Measurements from ENCODE around the gene SEPTIN8.

SEPTIN8 gene

GRCh38 chr5:132825033-132825833 lies 48.2 kb upstream of the SEPTIN8 start:
- H3K4me1 ChIP-seq (ENCODE audit: insufficient read depth, low read length, poor library complexity, severe bottlenecking): no peaks in the 10 kb centered on the region
- no peaks in the 10 kb centered on the region for H3K9me2 ChIP-seq (replicated peaks; ENCODE audit: low read depth, low read length)
- H3K79me2 ChIP-seq (ENCODE audit: insufficient read depth, low read length): no peaks in the 10 kb centered on the region
- H3F3A ChIP-seq (ENCODE audit: low read depth): no peaks in the 10 kb centered on the region
- no peaks in the 10 kb centered on the region for H4K20me1 ChIP-seq (ENCODE audit: insufficient read depth, low read length, poor library complexity, severe bottlenecking)
- no peaks in the 10 kb centered on the region for H3K36me3 ChIP-seq (ENCODE audit: insufficient read depth, low read length)
- H3K9me3 ChIP-seq (ENCODE audit: insufficient read depth, low read depth, low read length): no peaks in the 10 kb centered on the region
- no peak overlapping the region for H3K9ac ChIP-seq (ENCODE audit: low read depth, low read length, poor library complexity, severe bottlenecking)
- H3K4me2 ChIP-seq (ENCODE audit: low read depth, low read length, poor library complexity, severe bottlenecking): no peak overlapping the region
- no peaks in the 10 kb centered on the region for H3K27me3 ChIP-seq (ENCODE audit: insufficient read depth, low read length, poor library complexity, severe bottlenecking)
- H2AFZ ChIP-seq (ENCODE audit: low read length): no peak overlapping the region
- TF ChIP-seq EZH2phosphoT487 (IDR thresholded peaks at IDR 0.05; ENCODE audit: borderline replicate concordance): no peak
- no peak overlapping the region for H3K4me3 ChIP-seq (ENCODE audit: low read length, poor library complexity, severe bottlenecking)

DNA sequence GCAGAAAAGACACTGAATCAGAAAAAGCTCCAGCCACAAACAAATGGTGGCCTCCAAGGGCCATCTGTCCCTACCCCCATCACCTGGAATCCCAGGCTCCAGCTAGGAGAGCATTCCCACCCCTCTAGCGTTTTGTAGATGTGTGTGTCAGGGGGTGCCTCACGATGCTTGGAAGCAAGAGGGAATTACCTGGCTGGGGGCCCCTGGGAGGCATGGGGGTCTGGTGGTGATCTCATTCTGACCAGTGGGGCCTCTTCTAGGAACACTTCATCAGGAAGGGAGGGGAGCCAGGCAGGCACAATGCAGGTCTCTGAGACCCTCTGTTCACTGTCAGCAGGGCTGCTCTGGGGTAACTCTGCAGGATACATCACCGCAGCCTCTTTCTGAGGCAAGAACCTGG lies 47.4 kb upstream of the SEPTIN8 start:
- no peaks in the 10 kb centered on the region for H3K9me3 ChIP-seq (ENCODE audit: insufficient read depth, low read depth, low read length)
- no peak overlapping the region for H3K9ac ChIP-seq (ENCODE audit: low read depth, low read length, poor library complexity, severe bottlenecking)
- H3K4me2 ChIP-seq (ENCODE audit: low read depth, low read length, poor library complexity, severe bottlenecking): no peak overlapping the region
- H3K4me1 ChIP-seq (ENCODE audit: insufficient read depth, low read length, poor library complexity, severe bottlenecking): no peaks in the 10 kb centered on the region
- H3K4me3 ChIP-seq (ENCODE audit: low read length, poor library complexity, severe bottlenecking): no peak overlapping the region
- no peaks in the 10 kb centered on the region for H3K36me3 ChIP-seq (ENCODE audit: insufficient read depth, low read length)
- no peaks in the 10 kb centered on the region for H4K20me1 ChIP-seq (ENCODE audit: insufficient read depth, low read length, poor library complexity, severe bottlenecking)
- no peaks in the 10 kb centered on the region for H3K79me2 ChIP-seq (ENCODE audit: insufficient read depth, low read length)
- no peaks in the 10 kb centered on the region for H3F3A ChIP-seq (ENCODE audit: low read depth)
- no peaks in the 10 kb centered on the region for H3K9me2 ChIP-seq (replicated peaks; ENCODE audit: low read depth, low read length)
- TF ChIP-seq CTCF (conservative IDR thresholded peaks at IDR 0.05; ENCODE audit: low read length) (no peak), EZH2phosphoT487 (IDR thresholded peaks at IDR 0.05; ENCODE audit: borderline replicate concordance) (no peak)
- no peaks in the 10 kb centered on the region for H3K27me3 ChIP-seq (ENCODE audit: insufficient read depth, low read length, poor library complexity, severe bottlenecking)
- no peak overlapping the region for H2AFZ ChIP-seq (ENCODE audit: low read length)

GRCh38 chr5:132823481-132824050 lies 46.5 kb upstream of the SEPTIN8 start:
- Histone ChIP-seq H3K9ac (ENCODE audit: low read depth, low read length, poor library complexity, severe bottlenecking) (no peak overlapping the region), H4K20me1 (ENCODE audit: insufficient read depth, low read length, poor library complexity, severe bottlenecking) (no peaks in the 10 kb centered on the region), H3K9me3 (ENCODE audit: insufficient read depth, low read depth, low read length) (no peaks in the 10 kb centered on the region), H3K4me1 (ENCODE audit: insufficient read depth, low read length, poor library complexity, severe bottlenecking) (no peaks in the 10 kb centered on the region), H3F3A (ENCODE audit: low read depth) (no peaks in the 10 kb centered on the region), H3K36me3 (ENCODE audit: insufficient read depth, low read length) (no peaks in the 10 kb centered on the region), H3K4me3 (ENCODE audit: low read length, poor library complexity, severe bottlenecking) (no peak overlapping the region), H3K4me2 (ENCODE audit: low read depth, low read length, poor library complexity, severe bottlenecking) (no peak overlapping the region), H3K27me3 (ENCODE audit: insufficient read depth, low read length, poor library complexity, severe bottlenecking) (no peaks in the 10 kb centered on the region), H3K9me2 (replicated peaks; ENCODE audit: low read depth, low read length) (no peaks in the 10 kb centered on the region), H3K79me2 (ENCODE audit: insufficient read depth, low read length) (no peaks in the 10 kb centered on the region), H2AFZ (ENCODE audit: low read length) (no peak overlapping the region)
- TF ChIP-seq EZH2phosphoT487 (IDR thresholded peaks at IDR 0.05; ENCODE audit: borderline replicate concordance): no peak
- TF ChIP-seq CTCF (conservative IDR thresholded peaks at IDR 0.05; ENCODE audit: low read length): no peak
